C4-2B (cell line): ENCODE data around the gene NLRP5.
"Not testable (repeated sequence)": the region's sequence is repeated elsewhere in the genome, so short reads cannot be mapped to it uniquely, and the experiment has no call there.

Experiments used
- ZFX ChIP-seq: fragments of 450-650 bp; IDR thresholded peaks from 2 replicates; pipeline ENCODE4 v1.6.1; 2017
- TF ChIP-seq, protein P1 (sequence below): fragments of 450-650 bp; conservative IDR thresholded peaks from 2 replicates; pipeline ENCODE4 v1.5.1; 2017; ENCODE audit warnings: mild to moderate bottlenecking

DNA sequence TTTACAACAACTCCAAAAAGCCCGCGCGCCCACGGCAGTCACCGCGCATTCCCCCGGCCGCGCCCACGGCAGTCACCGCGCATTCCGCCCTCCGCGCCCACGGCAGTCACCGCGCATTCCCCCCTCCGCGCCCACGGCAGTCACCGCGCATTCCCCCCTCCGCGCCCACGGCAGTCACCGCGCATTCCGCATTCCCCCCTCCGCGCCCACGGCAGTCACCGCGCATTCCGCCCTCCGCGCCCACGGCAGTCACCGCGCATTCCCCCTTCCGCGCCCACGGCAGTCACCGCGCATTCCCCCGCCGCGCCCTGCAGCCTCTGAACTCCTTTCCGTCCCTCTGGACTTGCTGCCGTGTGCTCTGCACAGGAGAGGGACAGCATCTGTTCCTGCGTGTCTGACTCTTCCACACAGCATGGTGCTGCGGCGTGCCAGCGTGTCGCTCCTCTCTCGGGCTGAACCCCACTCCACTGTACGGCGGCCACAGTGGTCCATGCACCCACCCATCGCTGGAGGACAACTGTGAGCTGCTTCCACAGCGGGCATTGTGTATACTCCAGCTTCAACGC is 119.3 kb downstream of the NLRP5 start:
- TF ChIP-seq, protein P1, sequence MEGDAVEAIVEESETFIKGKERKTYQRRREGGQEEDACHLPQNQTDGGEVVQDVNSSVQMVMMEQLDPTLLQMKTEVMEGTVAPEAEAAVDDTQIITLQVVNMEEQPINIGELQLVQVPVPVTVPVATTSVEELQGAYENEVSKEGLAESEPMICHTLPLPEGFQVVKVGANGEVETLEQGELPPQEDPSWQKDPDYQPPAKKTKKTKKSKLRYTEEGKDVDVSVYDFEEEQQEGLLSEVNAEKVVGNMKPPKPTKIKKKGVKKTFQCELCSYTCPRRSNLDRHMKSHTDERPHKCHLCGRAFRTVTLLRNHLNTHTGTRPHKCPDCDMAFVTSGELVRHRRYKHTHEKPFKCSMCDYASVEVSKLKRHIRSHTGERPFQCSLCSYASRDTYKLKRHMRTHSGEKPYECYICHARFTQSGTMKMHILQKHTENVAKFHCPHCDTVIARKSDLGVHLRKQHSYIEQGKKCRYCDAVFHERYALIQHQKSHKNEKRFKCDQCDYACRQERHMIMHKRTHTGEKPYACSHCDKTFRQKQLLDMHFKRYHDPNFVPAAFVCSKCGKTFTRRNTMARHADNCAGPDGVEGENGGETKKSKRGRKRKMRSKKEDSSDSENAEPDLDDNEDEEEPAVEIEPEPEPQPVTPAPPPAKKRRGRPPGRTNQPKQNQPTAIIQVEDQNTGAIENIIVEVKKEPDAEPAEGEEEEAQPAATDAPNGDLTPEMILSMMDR: not testable (repeated sequence)
- TF ChIP-seq ZFX: not testable (repeated sequence)
